AG09319 (cell line): ENCODE measurements around the gene MRPS23.

Experiments used
- DNase-seq: peaks from one replicate; pipeline ENCODE4 v3.0.0-alpha.2; 2010; ENCODE audit warnings: low read depth; ENCODE audit errors: extremely low read depth
- CTCF ChIP-seq: IDR thresholded peaks from 2 replicates; pipeline ENCODE4 v1.5.1; 2011; ENCODE audit warnings: low read depth, mild to moderate bottlenecking, inconsistent platforms, low read length, moderate library complexity

The MRPS23 gene

GRCh38 chr17:57811638-57812280, 38.1 kb downstream of the MRPS23 start:
- no peak for TF ChIP-seq CTCF
- DNase-seq, result no peak

- TF ChIP-seq CTCF, result no peak
- no peak for DNase-seq
Observed at GRCh38 chr17:57810721-57811637, 38.9 kb downstream of the MRPS23 start.

- DNase-seq, result no peak
- TF ChIP-seq CTCF, result no peak
Observed at GRCh38 chr17:57809879-57810278, 40.0 kb downstream of the MRPS23 start.

GRCh38 chr17:57808882-57809281, 41.0 kb downstream of the MRPS23 start:
- no peak for DNase-seq
- no peak for TF ChIP-seq CTCF

GRCh38 chr17:57806167-57806830, 43.5 kb downstream of the MRPS23 start:
- no peak for TF ChIP-seq CTCF
- DNase-seq, result no peak

- TF ChIP-seq CTCF, result no peak
- DNase-seq, result no peak
Observed at GRCh38 chr17:57803021-57803420, 46.8 kb downstream of the MRPS23 start.
